ENCODE results near the gene AICDA.
A peak's percentile ranks its signal among the peaks of the same experiment; 100 is the strongest.
"Not testable (repeated sequence)": the region's sequence is repeated elsewhere in the genome, so short reads cannot be mapped to it uniquely, and the experiment has no call there.

Gene AICDA

DNA sequence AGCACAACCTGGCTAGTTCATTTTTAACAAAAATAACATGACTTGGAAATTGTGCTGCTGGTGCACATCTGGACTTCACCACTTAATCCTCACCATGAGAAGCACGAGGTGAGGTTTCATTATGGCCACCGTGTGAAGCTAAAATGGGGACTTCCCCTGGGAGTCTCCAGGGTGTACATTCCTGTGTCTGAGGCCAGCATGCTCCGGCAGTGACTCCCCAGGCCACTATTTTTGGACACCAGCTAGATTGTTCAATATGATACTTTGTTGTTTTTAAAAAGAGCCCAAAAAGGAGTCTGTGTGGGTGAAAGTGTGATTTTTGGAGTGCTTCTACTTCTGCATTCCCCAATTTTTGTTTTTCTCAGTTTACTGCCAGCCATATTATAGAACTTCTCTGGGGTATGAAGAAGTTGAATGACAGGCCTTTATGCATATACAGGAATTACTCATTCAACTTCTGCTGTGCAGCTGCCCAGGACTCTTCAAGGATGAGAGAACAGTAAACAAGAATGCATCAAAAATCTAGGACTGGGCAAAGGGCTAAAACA, 16.9 kb upstream of the AICDA start:
- TF ChIP-seq POLR2AphosphoS5 (IDR thresholded peaks at IDR 0.05; ENCODE audit: borderline replicate concordance, low read depth, low read length): no peak
- no peak for TF ChIP-seq EZH2 (IDR thresholded peaks at IDR 0.05)
- no peak for TF ChIP-seq FOXP2 (optimal IDR thresholded peaks at IDR 0.05; ENCODE audit: control extremely low read depth, extremely low read length, insufficient read depth)
- Histone ChIP-seq H3K27ac (no peak overlapping the region), H3K9me3 (ENCODE audit: low read depth, low read length) (no peaks in the 10 kb centered on the region), H3K36me3 (ENCODE audit: insufficient read depth, low read length) (no peaks in the 10 kb centered on the region), H3K9ac (ENCODE audit: insufficient read length) (no peak overlapping the region), H3K4me3 (no peak overlapping the region)
- DNase-seq (ENCODE audit: low read depth, low spot score): no peak

DNA sequence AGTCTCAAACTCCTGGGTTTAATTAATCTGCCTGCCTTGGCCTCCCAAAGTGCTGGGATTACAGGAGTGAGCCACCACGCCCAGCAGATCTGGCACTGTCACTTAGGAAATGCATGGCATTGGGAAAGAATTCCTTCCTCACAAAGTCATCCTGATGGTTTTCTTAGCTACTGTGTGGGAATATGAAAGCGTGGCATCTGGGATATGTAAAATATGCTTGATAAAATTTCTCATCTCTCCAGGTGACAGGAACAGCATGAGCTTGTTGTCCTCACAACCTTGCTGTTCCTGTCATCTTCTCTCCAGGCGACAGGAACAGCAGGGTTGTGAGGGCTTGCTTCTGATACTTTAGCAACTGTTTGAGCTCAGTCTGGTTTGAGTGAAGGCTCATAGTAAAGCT, 16.1 kb upstream of the AICDA start:
- no peak overlapping the region for H3K27ac ChIP-seq
- TF ChIP-seq POLR2AphosphoS5 (IDR thresholded peaks at IDR 0.05; ENCODE audit: borderline replicate concordance, low read depth, low read length): no peak
- TF ChIP-seq EZH2 (IDR thresholded peaks at IDR 0.05): no peak
- TF ChIP-seq FOXP2 (optimal IDR thresholded peaks at IDR 0.05; ENCODE audit: control extremely low read depth, extremely low read length, insufficient read depth): no peak
- H3K9me3 ChIP-seq (ENCODE audit: low read depth, low read length): no peaks in the 10 kb centered on the region
- H3K36me3 ChIP-seq (ENCODE audit: insufficient read depth, low read length): no peaks in the 10 kb centered on the region
- H3K4me3 ChIP-seq: no peak overlapping the region
- no peak for DNase-seq (ENCODE audit: low read depth, low spot score)
- no peak overlapping the region for H3K9ac ChIP-seq (ENCODE audit: insufficient read length)

DNA sequence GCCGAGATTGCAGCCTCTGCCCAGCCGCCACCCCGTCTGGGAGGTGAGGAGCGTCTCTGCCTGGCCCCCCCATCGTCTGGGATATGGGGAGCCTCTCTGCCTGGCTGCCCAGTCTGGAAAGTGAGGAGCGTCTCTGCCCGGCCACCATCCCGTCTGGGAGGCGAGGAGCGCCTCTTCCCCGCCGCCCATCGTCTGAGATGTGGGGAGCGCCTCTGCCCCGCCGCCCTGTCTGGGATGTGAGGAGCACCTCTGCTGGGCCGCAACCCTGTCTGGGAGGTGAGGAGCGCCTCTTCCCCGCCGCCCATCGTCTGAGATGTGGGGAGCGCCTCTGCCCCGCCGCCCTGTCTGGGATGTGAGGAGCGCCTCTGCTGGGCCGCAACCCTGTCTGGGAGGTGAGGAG, 12.1 kb upstream of the AICDA start:
- H3K4me3 ChIP-seq; H3K9me3 ChIP-seq (ENCODE audit: low read depth, low read length); H3K9ac ChIP-seq (ENCODE audit: insufficient read length); H3K36me3 ChIP-seq (ENCODE audit: insufficient read depth, low read length); DNase-seq (ENCODE audit: low read depth, low spot score); H3K27ac ChIP-seq: not testable (repeated sequence)

DNA sequence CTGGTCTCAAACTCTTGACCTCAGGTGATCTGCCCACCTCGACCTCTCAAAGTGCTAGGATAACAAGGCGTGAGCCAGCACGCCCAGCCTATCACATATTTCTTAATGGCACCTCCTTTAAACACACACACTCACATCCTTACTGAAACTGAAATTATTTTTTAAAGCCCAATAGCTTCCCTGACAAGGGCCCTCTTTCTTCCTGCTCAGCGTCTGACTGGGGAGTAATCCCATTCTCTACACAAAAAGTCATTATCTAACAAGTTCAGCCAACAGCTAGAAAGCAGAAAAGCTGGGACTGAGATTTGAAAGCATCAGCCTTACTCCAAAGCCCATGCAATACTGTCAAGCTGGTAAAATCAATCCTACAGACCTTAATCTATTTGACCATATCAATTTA, 10.0 kb upstream of the AICDA start:
- H3K9ac ChIP-seq (ENCODE audit: insufficient read length): no peak overlapping the region
- no peaks in the 10 kb centered on the region for H3K36me3 ChIP-seq (ENCODE audit: insufficient read depth, low read length)
- H3K4me3 ChIP-seq: no peak overlapping the region
- TF ChIP-seq POLR2AphosphoS5 (IDR thresholded peaks at IDR 0.05; ENCODE audit: borderline replicate concordance, low read depth, low read length) (no peak), EZH2 (IDR thresholded peaks at IDR 0.05) (no peak), FOXP2 (optimal IDR thresholded peaks at IDR 0.05; ENCODE audit: control extremely low read depth, extremely low read length, insufficient read depth) (no peak)
- no peak for DNase-seq (ENCODE audit: low read depth, low spot score)
- no peak overlapping the region for H3K27ac ChIP-seq
- no peaks in the 10 kb centered on the region for H3K9me3 ChIP-seq (ENCODE audit: low read depth, low read length)

DNA sequence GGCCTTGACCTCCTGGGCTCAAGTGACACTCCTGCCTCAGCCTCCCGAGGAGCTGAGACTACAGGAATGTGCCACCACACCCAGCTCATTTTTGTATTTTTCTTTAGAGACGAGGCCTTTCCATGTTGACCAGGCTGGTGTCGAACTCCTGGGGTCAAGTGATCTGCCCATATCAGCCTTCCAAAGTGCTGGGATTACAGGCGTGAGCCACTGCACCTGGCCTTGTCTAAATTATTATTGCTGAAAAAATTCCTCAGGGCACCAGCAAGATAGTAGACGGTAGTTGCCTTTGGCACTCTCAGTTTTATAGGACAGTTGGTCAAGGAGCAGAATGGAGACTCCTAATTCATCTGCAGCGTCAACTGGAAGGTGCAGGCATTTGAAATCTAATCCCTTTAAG, 2.5 kb upstream of the AICDA start:
- DNase-seq (ENCODE audit: low read depth, low spot score): no peak
- H3K9me3 ChIP-seq (ENCODE audit: low read depth, low read length): no peaks in the 10 kb centered on the region
- H3K27ac ChIP-seq: no peak overlapping the region
- H3K36me3 ChIP-seq (ENCODE audit: insufficient read depth, low read length): no peaks in the 10 kb centered on the region
- no peak overlapping the region for H3K4me3 ChIP-seq
- no peak overlapping the region for H3K9ac ChIP-seq (ENCODE audit: insufficient read length)
- TF ChIP-seq POLR2AphosphoS5 (IDR thresholded peaks at IDR 0.05; ENCODE audit: borderline replicate concordance, low read depth, low read length): no peak
- TF ChIP-seq FOXP2 (optimal IDR thresholded peaks at IDR 0.05; ENCODE audit: control extremely low read depth, extremely low read length, insufficient read depth): no peak
- no peak for TF ChIP-seq EZH2 (IDR thresholded peaks at IDR 0.05)

DNA sequence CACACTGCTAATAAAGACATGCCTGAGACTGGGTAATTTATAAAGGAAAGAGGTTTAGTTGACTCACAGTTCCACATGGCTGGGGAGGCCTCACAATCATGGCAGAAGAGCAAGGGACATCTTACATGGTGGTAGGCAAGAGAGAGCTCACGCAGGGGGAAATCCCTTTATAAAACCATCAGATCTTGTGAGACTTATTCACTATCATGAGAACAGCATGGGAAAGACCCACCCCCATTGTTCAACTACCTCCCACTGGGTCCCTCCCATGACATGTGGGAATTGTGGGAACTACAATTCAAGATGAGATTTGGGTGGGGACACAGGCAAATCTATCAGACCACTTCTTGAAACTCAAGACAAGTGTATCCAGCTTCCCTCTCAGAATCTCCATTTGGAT, 1.2 kb upstream of the AICDA start:
- DNase-seq (ENCODE audit: low read depth, low spot score); H3K27ac ChIP-seq: not testable (repeated sequence)

DNA sequence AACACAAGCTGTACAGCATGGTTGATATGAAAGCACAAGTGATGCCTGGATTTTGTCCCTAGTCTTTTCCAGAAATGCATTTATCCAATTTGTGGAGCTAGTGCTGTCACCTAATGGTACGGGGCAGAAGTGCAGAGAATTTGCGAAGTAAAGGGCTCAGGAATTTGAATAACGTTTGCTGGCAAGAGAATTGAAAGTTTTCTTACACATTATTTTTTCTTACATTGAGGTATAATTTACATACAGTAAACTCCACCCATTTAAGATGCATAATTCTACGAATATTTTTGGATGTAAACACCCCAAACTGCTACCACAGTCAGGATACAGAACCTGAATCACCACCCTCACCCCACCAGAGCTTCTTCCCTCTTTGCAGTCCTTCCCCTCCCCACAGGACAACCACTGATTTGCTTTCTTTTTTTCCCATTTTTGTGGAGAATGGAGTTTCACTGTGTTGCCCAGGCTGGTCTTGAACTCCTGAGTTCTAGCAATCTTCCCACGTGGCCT, 3.5 kb downstream of the AICDA start:
- no peak for TF ChIP-seq POLR2AphosphoS5 (IDR thresholded peaks at IDR 0.05; ENCODE audit: borderline replicate concordance, low read depth, low read length)
- TF ChIP-seq FOXP2 (optimal IDR thresholded peaks at IDR 0.05; ENCODE audit: control extremely low read depth, extremely low read length, insufficient read depth): no peak
- no peak for TF ChIP-seq EZH2 (IDR thresholded peaks at IDR 0.05)
- peak; percentile 37 for DNase-seq (ENCODE audit: low read depth, low spot score)
- no peak overlapping the region for H3K9ac ChIP-seq (ENCODE audit: insufficient read length)
- H3K4me3 ChIP-seq: peak overlapping the region; percentile 45
- H3K36me3 ChIP-seq (ENCODE audit: insufficient read depth, low read length): no peaks in the 10 kb centered on the region
- no peak overlapping the region for H3K27ac ChIP-seq
- no peaks in the 10 kb centered on the region for H3K9me3 ChIP-seq (ENCODE audit: low read depth, low read length)

More for the DNA sequence above, 1.2 kb upstream of the AICDA start:
- H3K9ac ChIP-seq (ENCODE audit: insufficient read length); H3K36me3 ChIP-seq (ENCODE audit: insufficient read depth, low read length); H3K4me3 ChIP-seq; H3K9me3 ChIP-seq (ENCODE audit: low read depth, low read length): not testable (repeated sequence)

DNA sequence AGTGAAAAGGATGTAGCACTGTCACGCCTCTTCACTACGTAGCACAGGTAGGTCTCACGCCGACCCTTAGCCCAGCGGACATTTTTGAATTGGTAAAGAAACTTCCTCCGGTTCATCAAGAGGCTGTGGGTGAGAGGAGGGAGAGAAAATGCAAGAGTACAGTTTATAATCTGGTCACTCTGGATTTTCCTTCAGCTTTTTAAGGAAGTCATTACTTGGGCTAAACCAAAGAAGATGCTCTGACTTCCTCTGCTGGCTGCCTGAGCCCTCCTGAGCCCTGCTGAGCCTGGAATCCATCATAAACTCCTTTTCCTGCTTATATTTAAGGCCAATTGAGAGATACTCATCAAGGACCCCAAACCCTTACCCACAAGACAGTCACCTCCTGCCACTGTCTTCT, 5.8 kb downstream of the AICDA start:
- no peak for DNase-seq (ENCODE audit: low read depth, low spot score)
- Histone ChIP-seq H3K36me3 (ENCODE audit: insufficient read depth, low read length) (no peaks in the 10 kb centered on the region), H3K9me3 (ENCODE audit: low read depth, low read length) (no peaks in the 10 kb centered on the region), H3K27ac (no peak overlapping the region), H3K9ac (ENCODE audit: insufficient read length) (no peak overlapping the region), H3K4me3 (no peak overlapping the region)
- TF ChIP-seq EZH2 (IDR thresholded peaks at IDR 0.05): no peak
- TF ChIP-seq POLR2AphosphoS5 (IDR thresholded peaks at IDR 0.05; ENCODE audit: borderline replicate concordance, low read depth, low read length): no peak
- TF ChIP-seq FOXP2 (optimal IDR thresholded peaks at IDR 0.05; ENCODE audit: control extremely low read depth, extremely low read length, insufficient read depth): no peak

DNA sequence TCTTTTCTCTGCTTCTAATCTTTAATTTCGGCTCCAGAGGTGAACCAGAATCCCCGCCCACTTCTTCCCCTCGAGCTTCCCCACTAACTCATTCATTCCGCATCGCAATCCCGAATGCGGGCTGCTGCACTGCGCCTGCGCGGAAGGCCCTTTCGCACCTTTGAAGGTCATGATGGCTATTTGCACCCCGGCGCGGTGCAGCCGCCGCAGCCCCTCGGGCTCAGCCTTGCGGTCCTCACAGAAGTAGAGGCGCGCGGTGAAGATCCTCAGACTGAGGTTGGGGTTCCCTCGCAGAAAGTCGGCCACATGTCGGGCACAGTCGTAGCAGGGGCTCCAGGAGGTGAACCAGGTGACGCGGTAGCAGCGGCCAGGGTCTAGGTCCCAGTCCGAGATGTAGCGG, 7.6 kb downstream of the AICDA start:
- Histone ChIP-seq H3K27ac (no peak overlapping the region), H3K9me3 (ENCODE audit: low read depth, low read length) (no peaks in the 10 kb centered on the region), H3K9ac (ENCODE audit: insufficient read length) (no peak overlapping the region), H3K36me3 (ENCODE audit: insufficient read depth, low read length) (no peaks in the 10 kb centered on the region), H3K4me3 (no peak overlapping the region)
- DNase-seq (ENCODE audit: low read depth, low spot score): no peak
- TF ChIP-seq POLR2AphosphoS5 (IDR thresholded peaks at IDR 0.05; ENCODE audit: borderline replicate concordance, low read depth, low read length) (no peak), FOXP2 (optimal IDR thresholded peaks at IDR 0.05; ENCODE audit: control extremely low read depth, extremely low read length, insufficient read depth) (no peak)
